Keratinocyte (primary cell): ENCODE measurements around the gene OR10A7. TPM values are rescaled to one million over a fixed set of nuclear protein-coding genes. Genes with fewer than 3 reads are reported as not detected.
A peak's percentile ranks its signal among the peaks of the same experiment; 100 is the strongest.

Experiments
- DNase-seq: peaks from one replicate; pipeline ENCODE4 v3.0.0-alpha.2; 2011; ENCODE audit warnings: low read depth, missing footprints, low spot score
- FAIRE-seq: peaks from 2 replicates; lab custom pipeline; 2011; peaks lifted over from hg19 to GRCh38; lab: Jason Lieb, UNC
- H2AFZ ChIP-seq: 2 replicates; pipeline ENCODE4 v1.6.0; 2012; ENCODE audit warnings: low read length, control low read depth, inconsistent platforms; ENCODE audit not compliant: control insufficient read depth
- H3K27ac ChIP-seq: 2 replicates; pipeline ENCODE4 v1.5.1; 2011; ENCODE audit warnings: low read length; ENCODE audit not compliant: control insufficient read depth, insufficient read depth
- H3K27me3 ChIP-seq: 3 replicates; pipeline ENCODE4 v1.6.0; 2011; ENCODE audit warnings: low read length; ENCODE audit not compliant: control insufficient read depth, insufficient read depth; ENCODE audit errors: extremely low read depth
- H3K36me3 ChIP-seq, 2 experiments: 2 replicates in 1 of 2; 3 replicates in 1 of 2; pipeline ENCODE4 v1.5.1; 2011; ENCODE audit warnings: low read length in 2 of 2, mild to moderate bottlenecking in 1 of 2; ENCODE audit not compliant: control insufficient read depth in 2 of 2, insufficient read depth in 2 of 2; ENCODE audit errors: extremely low read depth in 1 of 2
- H3K4me1 ChIP-seq: 3 replicates; pipeline ENCODE4 v1.5.1; 2011; ENCODE audit warnings: low read length; ENCODE audit not compliant: control insufficient read depth, insufficient read depth; ENCODE audit errors: extremely low read depth
- H3K4me2 ChIP-seq: 3 replicates; pipeline ENCODE4 v1.6.0; 2011; ENCODE audit warnings: low read depth, low read length; ENCODE audit not compliant: control insufficient read depth, insufficient read depth; ENCODE audit errors: extremely low read depth
- H3K4me3 ChIP-seq, 3 experiments: fragments of 200-600 bp in 1 of 3; sonication (generic) in 1 of 3; 2 replicates in 2 of 3; 3 replicates in 1 of 3; pipeline ENCODE4 v1.5.1; 2011 to 2016; ENCODE audit warnings: low read length in 3 of 3, mild to moderate bottlenecking in 3 of 3, control low read depth in 2 of 3, inconsistent platforms in 1 of 3, low read depth in 1 of 3, mixed read lengths in 1 of 3, mixed run types in 1 of 3, moderate library complexity in 1 of 3; ENCODE audit not compliant: control insufficient read depth in 2 of 3, insufficient read depth in 2 of 3; ENCODE audit errors: extremely low read depth in 1 of 3
- H3K79me2 ChIP-seq: 2 replicates; pipeline ENCODE4 v1.6.0; 2012; ENCODE audit warnings: low read length; ENCODE audit not compliant: control insufficient read depth, insufficient read depth
- H3K9ac ChIP-seq: 3 replicates; pipeline ENCODE4 v1.6.0; 2011; ENCODE audit warnings: low read length; ENCODE audit not compliant: control insufficient read depth, insufficient read depth; ENCODE audit errors: extremely low read depth
- H3K9me1 ChIP-seq: 3 replicates; pipeline ENCODE4 v1.6.0; 2011; ENCODE audit warnings: low read length; ENCODE audit not compliant: control insufficient read depth, insufficient read depth; ENCODE audit errors: extremely low read depth
- H3K9me3 ChIP-seq: 2 replicates; pipeline ENCODE4 v1.5.1; 2012; ENCODE audit warnings: low read depth, low read length; ENCODE audit not compliant: control insufficient read depth
- H4K20me1 ChIP-seq: 3 replicates; pipeline ENCODE4 v1.6.0; 2011; ENCODE audit warnings: low read length; ENCODE audit not compliant: control insufficient read depth, insufficient read depth; ENCODE audit errors: extremely low read depth
- CTCF ChIP-seq, 3 experiments: IDR thresholded peaks in 1 of 3; conservative IDR thresholded peaks in 1 of 3; optimal IDR thresholded peaks in 1 of 3; 2 replicates in 2 of 3; 3 replicates in 1 of 3; pipeline versions ENCODE3 to v1.5.1; 2011; ENCODE audit warnings: low read length in 3 of 3, mild to moderate bottlenecking in 3 of 3, moderate library complexity in 2 of 3, control low read depth in 1 of 3, inconsistent platforms in 1 of 3; ENCODE audit not compliant: insufficient read depth in 2 of 3; ENCODE audit errors: extremely low read depth in 1 of 3
- EZH2 ChIP-seq: IDR thresholded peaks from one replicate; pipeline ENCODE4 v1.6.1; 2012; ENCODE audit warnings: inconsistent platforms, mild to moderate bottlenecking, low read length, moderate library complexity
- dilution Hi-C: fragments of 300-500 bp; cut with MboI; formaldehyde crosslinking; loops from one replicate; pipeline ENCODE4 v1.7.0; 2020; ENCODE audit warnings: low sequenced_read_pairs; ENCODE audit not compliant: extremely low pct_ligation_motif_present
- polyA plus RNA-seq, 5 experiments: library from polyadenylated mRNA; depleted of rRNA in 3 of 5; stranded (reverse) in 3 of 5; stranded (forward) in 1 of 5; unstranded in 1 of 5; fragments of >200 nt; gene quantifications; 1 replicate in 1 of 5; 2 replicates in 3 of 5; 3 replicates in 1 of 5; pipeline versions ENCODE4 v1.2.1 to v1.2.3, GENCODE V29; 2011 to 2012; ENCODE audit warnings: missing spikeins in 2 of 5, low read depth in 1 of 5, low replicate concordance in 1 of 5

Gene OR10A7
- polyA plus RNA-seq, 1 donor (not counting 4 experiments of a cell fraction or from before 2014, with no cell fraction given), result not detected

GRCh38 chr12:55188573-55188972 lies 32.3 kb upstream of the OR10A7 start:
- H3K79me2 ChIP-seq, result no peaks in the 10 kb centered on the region
- no peaks in the 10 kb centered on the region for H3K36me3 ChIP-seq
- FAIRE-seq (no peak), DNase-seq (no peak)
- dilution Hi-C loops, result no loop called here
- H3K9ac ChIP-seq, result no peak overlapping the region
- H3K27me3 ChIP-seq, result no peaks in the 10 kb centered on the region
- TF ChIP-seq EZH2 (no peak), CTCF (optimal IDR thresholded peaks at IDR 0.05 in 1 of 3, IDR thresholded peaks at IDR 0.05 in 1 of 3, conservative IDR thresholded peaks at IDR 0.05 in 1 of 3; ENCODE audit: extremely low read depth in 1 of 3, insufficient read depth in 2 of 3, low read length in 3 of 3) (no peak)
- no peak overlapping the region for H2AFZ ChIP-seq
- no peaks in the 10 kb centered on the region for H3K4me1 ChIP-seq
- H4K20me1 ChIP-seq, result no peaks in the 10 kb centered on the region
- H3K27ac ChIP-seq, result no peak overlapping the region
- H3K9me1 ChIP-seq, result no peaks in the 10 kb centered on the region
- H3K4me3 ChIP-seq, result no peak overlapping the region
- no peak overlapping the region for H3K4me2 ChIP-seq
- H3K9me3 ChIP-seq, result no peaks in the 10 kb centered on the region

GRCh38 chr12:55188974-55189556 lies 31.8 kb upstream of the OR10A7 start:
- H3K4me2 ChIP-seq, result no peak overlapping the region
- no peak overlapping the region for H2AFZ ChIP-seq
- no peaks in the 10 kb centered on the region for H3K27me3 ChIP-seq
- DNase-seq (peak; percentile 44), FAIRE-seq (peak; percentile 32)
- no peaks in the 10 kb centered on the region for H3K9me1 ChIP-seq
- no peaks in the 10 kb centered on the region for H3K9me3 ChIP-seq
- dilution Hi-C loops, result no loop called here
- H4K20me1 ChIP-seq, result no peaks in the 10 kb centered on the region
- H3K4me1 ChIP-seq, result no peaks in the 10 kb centered on the region
- no peaks in the 10 kb centered on the region for H3K79me2 ChIP-seq
- TF ChIP-seq CTCF (optimal IDR thresholded peaks at IDR 0.05 in 1 of 3, IDR thresholded peaks at IDR 0.05 in 1 of 3, conservative IDR thresholded peaks at IDR 0.05 in 1 of 3; ENCODE audit: extremely low read depth in 1 of 3, insufficient read depth in 2 of 3, low read length in 3 of 3) (peak in 2 of 3 experiments; percentile 43 to 60), EZH2 (no peak)
- H3K4me3 ChIP-seq, result no peak overlapping the region
- no peak overlapping the region for H3K9ac ChIP-seq
- H3K27ac ChIP-seq, result no peak overlapping the region
- H3K36me3 ChIP-seq, result no peaks in the 10 kb centered on the region
